Activated T-cell treated with anti-CD3 and anti-CD28 coated beads, Interleukin-2, amount 50 U/mL, for 4 hours (primary cell): Measurements from ENCODE around the gene MOAP1. TPM values are rescaled to one million over a fixed set of nuclear protein-coding genes. Genes with fewer than 3 reads are reported as not detected.
"Not testable (repeated sequence)": the region's sequence is repeated elsewhere in the genome, so short reads cannot be mapped to it uniquely, and the experiment has no call there.

ENCODE experiments used
- ATAC-seq, 2 donors: fragments of 200-7000 bp; cut with Tn5 transposase; one replicate each; pipeline ENCODE4 v1.10.0; 2021
- DNase-seq: peaks from one replicate; pipeline ENCODE4 v3.0.0-alpha.2; 2020
- H3K27me3 Mint-ChIP-seq: one replicate; pipeline ENCODE4 v1.8.0; 2021; ENCODE audit warnings: low read depth, mixed read lengths
- H3K36me3 Mint-ChIP-seq: one replicate; pipeline ENCODE4 v1.8.0; 2022; ENCODE audit warnings: mixed read lengths; ENCODE audit not compliant: insufficient read depth
- H3K4me1 Mint-ChIP-seq: one replicate; pipeline ENCODE4 v1.8.0; 2021; ENCODE audit warnings: low read depth, mixed read lengths
- H3K4me3 Mint-ChIP-seq: one replicate; pipeline ENCODE4 v1.8.0; 2021; ENCODE audit warnings: mild to moderate bottlenecking, moderate library complexity, mixed read lengths
- H3K9me3 Mint-ChIP-seq: one replicate; pipeline ENCODE4 v1.8.0; 2021; ENCODE audit warnings: mixed read lengths
- total RNA-seq, 3 donors: library from RNA; stranded (reverse); gene quantifications; one replicate each; pipeline ENCODE4 v1.2.1, GENCODE V29; 2021

MOAP1 gene
- total RNA-seq, result 10 to 100 TPM; 15.9 to 19.3 (median 16.8) TPM

- H3K4me1 Mint-ChIP-seq, result peaks cover 38% of the 10 kb centered on the region
- DNase-seq, result peak; percentile 84
- peak; percentile 92 to 93 for ATAC-seq
These were observed at the start of gene MOAP1, which contains the start of gene LYSET for GRCh38 chr14:93184391-93185348. Gene MOAP1, minus strand, starts transcription at chr14:93184897. Its CDS starts 655 bp downstream, at chr14:93184242. Gene LYSET, plus strand, starts transcription at chr14:93185317. Its CDS starts 89 bp downstream, at chr14:93185406.

GRCh38 chr14:93233078-93233477, 48.4 kb upstream of the MOAP1 start:
- H3K36me3 Mint-ChIP-seq, DNase-seq, H3K4me3 Mint-ChIP-seq, ATAC-seq, H3K9me3 Mint-ChIP-seq, H3K27me3 Mint-ChIP-seq: not testable (repeated sequence)
- peaks cover 16% of the 10 kb centered on the region for H3K4me1 Mint-ChIP-seq

More at GRCh38 chr14:93184391-93185348, at the start of gene MOAP1, which contains the start of gene LYSET:
- H3K27me3 Mint-ChIP-seq, result no peaks in the 10 kb centered on the region
- H3K9me3 Mint-ChIP-seq, result no peaks in the 10 kb centered on the region
- H3K36me3 Mint-ChIP-seq, result peaks cover 14% of the 10 kb centered on the region
- H3K4me3 Mint-ChIP-seq, result peak within 1 kb of the TSS; percentile 94

- DNase-seq (no peak), ATAC-seq (peak in 1 of 2 donors; percentile 20)
- peaks cover 14% of the 10 kb centered on the region for H3K36me3 Mint-ChIP-seq
- no peaks in the 10 kb centered on the region for H3K9me3 Mint-ChIP-seq
- H3K4me3 Mint-ChIP-seq, result no peak overlapping the region
- peaks cover 8% of the 10 kb centered on the region for H3K27me3 Mint-ChIP-seq
- H3K4me1 Mint-ChIP-seq, result peaks cover 16% of the 10 kb centered on the region
These were observed 47.5 kb upstream of the MOAP1 start for GRCh38 chr14:93232159-93232558.

GRCh38 chr14:93231129-93231979, 46.7 kb upstream of the MOAP1 start:
- Mint-ChIP-seq H3K4me1 (peaks cover 16% of the 10 kb centered on the region), H3K4me3 (peak overlapping the region; percentile 70), H3K27me3 (peaks cover 8% of the 10 kb centered on the region), H3K9me3 (no peaks in the 10 kb centered on the region), H3K36me3 (peaks cover 19% of the 10 kb centered on the region)
- no peak for DNase-seq
- peak in 1 of 2 donors; percentile 63 for ATAC-seq

- no peak for DNase-seq
- H3K27me3 Mint-ChIP-seq, result peaks cover 8% of the 10 kb centered on the region
- no peak for ATAC-seq
- no peaks in the 10 kb centered on the region for H3K9me3 Mint-ChIP-seq
- peak overlapping the region; percentile 70 for H3K4me3 Mint-ChIP-seq
- H3K4me1 Mint-ChIP-seq, result peaks cover 16% of the 10 kb centered on the region
- H3K36me3 Mint-ChIP-seq, result peaks cover 25% of the 10 kb centered on the region
These were observed 45.8 kb upstream of the MOAP1 start for GRCh38 chr14:93230539-93230938.

- no peak for ATAC-seq
- DNase-seq, result no peak
- H3K9me3 Mint-ChIP-seq, result no peaks in the 10 kb centered on the region
- peaks cover 16% of the 10 kb centered on the region for H3K4me1 Mint-ChIP-seq
- H3K27me3 Mint-ChIP-seq, result peaks cover 8% of the 10 kb centered on the region
- H3K36me3 Mint-ChIP-seq, result peaks cover 30% of the 10 kb centered on the region
- H3K4me3 Mint-ChIP-seq, result no peak overlapping the region
These were observed 43.9 kb upstream of the MOAP1 start for GRCh38 chr14:93228550-93228949.

- Mint-ChIP-seq H3K9me3 (no peaks in the 10 kb centered on the region), H3K4me3 (no peak overlapping the region), H3K27me3 (no peaks in the 10 kb centered on the region), H3K4me1 (no peaks in the 10 kb centered on the region), H3K36me3 (peaks cover 43% of the 10 kb centered on the region)
- no peak for DNase-seq
- no peak for ATAC-seq
These were observed 38.9 kb upstream of the MOAP1 start for GRCh38 chr14:93223565-93223964.

- no peak for DNase-seq
- H3K9me3 Mint-ChIP-seq, result no peaks in the 10 kb centered on the region
- H3K4me1 Mint-ChIP-seq, result no peaks in the 10 kb centered on the region
- ATAC-seq, result no peak
- peaks cover 30% of the 10 kb centered on the region for H3K36me3 Mint-ChIP-seq
- no peak overlapping the region for H3K4me3 Mint-ChIP-seq
- no peaks in the 10 kb centered on the region for H3K27me3 Mint-ChIP-seq
These were observed 35.8 kb upstream of the MOAP1 start for GRCh38 chr14:93220509-93220908.

GRCh38 chr14:93219103-93219726, 34.5 kb upstream of the MOAP1 start:
- ATAC-seq, result peak; percentile 63 to 66
- peaks cover 28% of the 10 kb centered on the region for H3K36me3 Mint-ChIP-seq
- peak; percentile 29 for DNase-seq
- H3K4me1 Mint-ChIP-seq, result no peaks in the 10 kb centered on the region
- no peaks in the 10 kb centered on the region for H3K27me3 Mint-ChIP-seq
- H3K4me3 Mint-ChIP-seq, result no peak overlapping the region
- no peaks in the 10 kb centered on the region for H3K9me3 Mint-ChIP-seq

- Mint-ChIP-seq H3K4me3 (no peak overlapping the region), H3K27me3 (no peaks in the 10 kb centered on the region), H3K4me1 (peaks cover under 1% of the 10 kb centered on the region), H3K36me3 (peaks cover 28% of the 10 kb centered on the region), H3K9me3 (no peaks in the 10 kb centered on the region)
- no peak for ATAC-seq
- no peak for DNase-seq
These were observed 29.9 kb upstream of the MOAP1 start for GRCh38 chr14:93214598-93214997.

- Mint-ChIP-seq H3K4me3 (no peak overlapping the region), H3K36me3 (peaks cover 23% of the 10 kb centered on the region), H3K4me1 (peaks cover 18% of the 10 kb centered on the region), H3K9me3 (no peaks in the 10 kb centered on the region), H3K27me3 (no peaks in the 10 kb centered on the region)
- ATAC-seq (no peak), DNase-seq (no peak)
These were observed 27.7 kb upstream of the MOAP1 start for GRCh38 chr14:93212432-93212831.

- DNase-seq (no peak), ATAC-seq (peak; percentile 14 to 21)
- Mint-ChIP-seq H3K4me1 (peaks cover 41% of the 10 kb centered on the region), H3K4me3 (peak overlapping the region; percentile 99), H3K27me3 (no peaks in the 10 kb centered on the region), H3K36me3 (peaks cover 14% of the 10 kb centered on the region), H3K9me3 (no peaks in the 10 kb centered on the region)
These were observed 23.0 kb upstream of the MOAP1 start for GRCh38 chr14:93207468-93208308.

GRCh38 chr14:93206793-93207467, 22.2 kb upstream of the MOAP1 start, which contains the start of the genes GON7 and UBR7:
Gene GON7, minus strand, starts transcription at chr14:93207065. Its CDS starts 28 bp downstream, at chr14:93207037.
Gene UBR7, plus strand, starts transcription at chr14:93207256. Its CDS starts 36 bp downstream, at chr14:93207292.
- H3K4me3 Mint-ChIP-seq, result peak within 1 kb of the TSS; percentile 99
- H3K36me3 Mint-ChIP-seq, result peaks cover 8% of the 10 kb centered on the region
- peaks cover 41% of the 10 kb centered on the region for H3K4me1 Mint-ChIP-seq
- no peaks in the 10 kb centered on the region for H3K27me3 Mint-ChIP-seq
- DNase-seq, result peak; percentile 76
- H3K9me3 Mint-ChIP-seq, result no peaks in the 10 kb centered on the region
- ATAC-seq, result peak; percentile 93 to 97
